ENCODE data around the gene NDUFS6. TPM values are rescaled to one million over a fixed set of nuclear protein-coding genes. Genes with fewer than 3 reads are reported as not detected.
A peak's percentile ranks its signal among the peaks of the same experiment; 100 is the strongest.

NDUFS6 gene
- total and polyA plus RNA-seq, 2 of the 8 experiments (the other 6 are each of a cell fraction or from before 2014, with no cell fraction given) = 72.7 to 191 TPM

GRCh38 chr5:1801967-1802295 lies 724 bp downstream of the NDUFS6 start:
- H2BK15ac ChIP-seq (ENCODE audit: low read length) = no peak overlapping the region
- H4K20me1 ChIP-seq (replicated peaks in 1 of 2; ENCODE audit: control insufficient read depth in 1 of 2, insufficient read depth in 2 of 2, low read length in 2 of 2) = peaks cover 7 to 22% of the 10 kb centered on the region in 2 experiments
- H4K91ac ChIP-seq (replicated peaks; ENCODE audit: insufficient read length, low read length) = no peak overlapping the region
- H3K9me3 ChIP-seq (ENCODE audit: insufficient read depth in 2 of 2, low read depth in 1 of 2, low read length in 1 of 2) = no peaks in the 10 kb centered on the region
- H4K8ac ChIP-seq (ENCODE audit: extremely low read depth, insufficient read depth, low read length) = no peak overlapping the region
- H2BK20ac ChIP-seq (ENCODE audit: low read length) = no peak overlapping the region
- peak overlapping the region; percentile 99 for H4K5ac ChIP-seq (ENCODE audit: insufficient read length, low read depth, low read length)
- peaks cover 18% of the 10 kb centered on the region for H3K79me1 ChIP-seq (ENCODE audit: low read depth, low read length)
- no peak overlapping the region for H3K56ac ChIP-seq (replicated peaks; ENCODE audit: insufficient read length, low read depth, low read length)
- H3K23me2 ChIP-seq (ENCODE audit: low read depth, low read length) = peaks cover 17% of the 10 kb centered on the region
- peaks cover 0 to 7% (median 5%) of the 10 kb centered on the region in 4 experiments; a peak in 6 of 7 replicates for H3K4me1 ChIP-seq (replicated peaks in 1 of 4; ENCODE audit: control insufficient read depth in 3 of 4, insufficient read depth in 4 of 4, low read length in 3 of 4)
- H2AK5ac ChIP-seq (ENCODE audit: low read depth, low read length) = no peak overlapping the region
- no peaks in the 10 kb centered on the region for H3K27me3 ChIP-seq (replicated peaks in 1 of 4; ENCODE audit: control insufficient read depth in 3 of 4, extremely low read depth in 1 of 4, insufficient read depth in 3 of 4, low read length in 3 of 4)
- no peak overlapping the region for H2BK120ac ChIP-seq (replicated peaks; ENCODE audit: low read depth, low read length)
- H3K14ac ChIP-seq (ENCODE audit: insufficient read length) = no peak overlapping the region
- 0 out of 2 replicates have a peak overlapping the region, but pooled peaks have one; percentile 91 for H2BK5ac ChIP-seq (ENCODE audit: low read depth, low read length)
- peaks cover 37 to 64% (median 55%) of the 10 kb centered on the region in 4 experiments for H3K36me3 ChIP-seq (ENCODE audit: control insufficient read depth in 2 of 4, insufficient read depth in 4 of 4, low read length in 3 of 4)
- H2AFZ ChIP-seq (ENCODE audit: low read length) = no peak overlapping the region
- no peak for DNase-seq (ENCODE audit: low read depth in 1 of 2, low spot score in 2 of 2)
- FAIRE-seq = no peak
- peak overlapping the region; percentile 87 to 94 (median 93) for H3K4me3 ChIP-seq (ENCODE audit: extremely low read depth in 1 of 4, insufficient read depth in 2 of 4, low read depth in 3 of 4, low read length in 4 of 4)
- CTCF ChIA-PET (ENCODE audit: partially characterized antibody) = interaction anchor here (0.8 to 2.1 kb wide), 5 partner anchors 37 to 299 kb away, joined by 3 to 6 read pairs (median 3); no protein-coding TSS in a partner anchor
- 17% methylated on average over 7 of the region's 7 CpGs; no CpG with 5 or more reads in 1 of the 2 experiments for WGBS, 2 experiments (ENCODE audit: extremely low coverage in 1 of 2, insufficient coverage in 1 of 2, insufficient read length in 1 of 2, insufficient replicate concordance in 2 of 2, low coverage in 1 of 2, low lambda C conversion rate in 2 of 2, missing lambda C conversion rate in 1 of 2)
- no peak overlapping the region for H3K4ac ChIP-seq (replicated peaks; ENCODE audit: insufficient read length, low read depth, low read length)
- H3K18ac ChIP-seq (ENCODE audit: extremely low read depth, low read length) = no peak overlapping the region
- H3K23ac ChIP-seq (ENCODE audit: insufficient read length) = no peak overlapping the region
- H3K9ac ChIP-seq (replicated peaks in 1 of 4; ENCODE audit: extremely low read depth in 1 of 4, low read depth in 3 of 4, low read length in 3 of 4) = peak overlapping the region; percentile 61 to 94 (median 92); a peak in 5 of 7 replicates
- peak overlapping the region; percentile 88 to 97 for H3K4me2 ChIP-seq (ENCODE audit: insufficient read depth in 1 of 2, low read depth in 2 of 2, low read length in 2 of 2)
- no peak overlapping the region for H2BK12ac ChIP-seq (ENCODE audit: low read depth, low read length)
- POLR2A ChIA-PET (ENCODE audit: partially characterized antibody) = interaction anchor here (0.7 to 2.7 kb wide), 11 partner anchors 9 to 289 kb away, joined by 3 to 12 read pairs (median 4); no protein-coding TSS in a partner anchor
- H3K27ac ChIP-seq (ENCODE audit: low read depth, low read length) = no peak overlapping the region; the same call in 1 of the 2 replicates
- peaks cover 15 to 79% of the 10 kb centered on the region in 2 experiments for H3K79me2 ChIP-seq (ENCODE audit: control insufficient read depth in 1 of 2, insufficient read depth in 2 of 2, low read length in 2 of 2)
- TF ChIP-seq JUND (IDR thresholded peaks at IDR 0.05; ENCODE audit: low read length) (no peak), SAP30 (IDR thresholded peaks at IDR 0.05; ENCODE audit: insufficient read depth, insufficient replicate concordance, low read length) (peak; percentile 56), JUN (IDR thresholded peaks at IDR 0.05; ENCODE audit: low read depth, low read length) (no peak), SUZ12 (IDR thresholded peaks at IDR 0.05; ENCODE audit: low read length) (no peak), KDM5A (IDR thresholded peaks at IDR 0.05; ENCODE audit: low read length) (no peak), YY1 (IDR thresholded peaks at IDR 0.05; ENCODE audit: low read depth, low read length) (no peak)
- TF ChIP-seq, protein P1, sequence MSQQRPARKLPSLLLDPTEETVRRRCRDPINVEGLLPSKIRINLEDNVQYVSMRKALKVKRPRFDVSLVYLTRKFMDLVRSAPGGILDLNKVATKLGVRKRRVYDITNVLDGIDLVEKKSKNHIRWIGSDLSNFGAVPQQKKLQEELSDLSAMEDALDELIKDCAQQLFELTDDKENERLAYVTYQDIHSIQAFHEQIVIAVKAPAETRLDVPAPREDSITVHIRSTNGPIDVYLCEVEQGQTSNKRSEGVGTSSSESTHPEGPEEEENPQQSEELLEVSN (IDR thresholded peaks at IDR 0.05) = no peak
